GM12878 (cell line): ENCODE results near the gene YY1. TPM values are rescaled to one million over a fixed set of nuclear protein-coding genes. Genes with fewer than 3 reads are reported as not detected.

Source experiments
- CBX3 ChIP-seq: fragments of 200-600 bp; sonication (generic); IDR thresholded peaks from 2 replicates; pipeline ENCODE4 v1.6.1; 2016; ENCODE audit warnings: low read depth, borderline replicate concordance
- CHD2 ChIP-seq: IDR thresholded peaks from 2 replicates; pipeline ENCODE4 v1.6.1; 2011; ENCODE audit warnings: low read depth, low read length, improper control_type of control experiment, borderline replicate concordance
- ETV6 ChIP-seq, 2 experiments: fragments of 450-650 bp in 1 of 2; IDR thresholded peaks in 1 of 2; conservative IDR thresholded peaks in 1 of 2; 2 replicates each; pipeline ENCODE4 v1.6.1; 2014; ENCODE audit warnings: antibody characterized with exemption in 1 of 2, borderline replicate concordance in 1 of 2, low read depth in 1 of 2, mild to moderate bottlenecking in 1 of 2, moderate library complexity in 1 of 2
- EZH2 ChIP-seq: IDR thresholded peaks from 2 replicates; pipeline ENCODE4 v1.6.1; 2012; ENCODE audit warnings: low read depth, mild to moderate bottlenecking, control low read depth, inconsistent platforms, low read length, borderline replicate concordance; ENCODE audit not compliant: control insufficient read depth
- GATAD2B ChIP-seq: fragments of 450-650 bp; conservative IDR thresholded peaks from 2 replicates; pipeline ENCODE4 v1.6.1; 2017; ENCODE audit warnings: low read depth, mild to moderate bottlenecking, moderate library complexity
- JUND ChIP-seq: IDR thresholded peaks from 2 replicates; pipeline ENCODE4 v1.6.1; 2012; ENCODE audit warnings: low read depth, mild to moderate bottlenecking, low read length, improper control_type of control experiment, moderate library complexity
- MYB ChIP-seq: fragments of 150-350 bp; IDR thresholded peaks from 2 replicates; pipeline ENCODE4 v1.6.1; 2014; ENCODE audit warnings: mild to moderate bottlenecking, low read depth, low read length, borderline replicate concordance
- NFYB ChIP-seq: IDR thresholded peaks from 2 replicates; pipeline ENCODE4 v1.6.1; 2011; ENCODE audit warnings: low read depth, mild to moderate bottlenecking, low read length, improper control_type of control experiment, moderate library complexity; ENCODE audit not compliant: insufficient read depth
- PAX5 ChIP-seq: IDR thresholded peaks from 2 replicates; pipeline ENCODE4 v1.6.1; 2011; ENCODE audit warnings: low read depth, low read length, borderline replicate concordance
- PBX3 ChIP-seq: IDR thresholded peaks from 2 replicates; pipeline ENCODE4 v1.6.1; 2011; ENCODE audit warnings: mild to moderate bottlenecking, low read depth, low read length, moderate library complexity; ENCODE audit not compliant: insufficient replicate concordance
- RBBP5 ChIP-seq: fragments of 200-600 bp; sonication (generic); conservative IDR thresholded peaks from 2 replicates; pipeline ENCODE4 v1.6.1; 2016
- RELA ChIP-seq: fragments of 450-650 bp; IDR thresholded peaks from 2 replicates; pipeline ENCODE4 v1.8.0; 2014; ENCODE audit warnings: borderline replicate concordance; ENCODE audit not compliant: partially characterized antibody
- SIN3A ChIP-seq: IDR thresholded peaks from 2 replicates; pipeline ENCODE4 v1.6.1; 2012; ENCODE audit warnings: low read depth, low read length, improper control_type of control experiment
- SREBF2 ChIP-seq: IDR thresholded peaks from 2 replicates; pipeline ENCODE4 v1.6.1; 2012; ENCODE audit warnings: mild to moderate bottlenecking, low read length
- TARDBP ChIP-seq: IDR thresholded peaks from 2 replicates; pipeline ENCODE4 v1.6.1; 2016; ENCODE audit warnings: borderline replicate concordance
- TCF12 ChIP-seq: IDR thresholded peaks from 2 replicates; pipeline ENCODE4 v1.6.1; 2011; ENCODE audit warnings: low read depth, mild to moderate bottlenecking, low read length
- USF2 ChIP-seq: IDR thresholded peaks from 2 replicates; pipeline ENCODE4 v1.6.1; 2011; ENCODE audit warnings: low read depth, low read length, improper control_type of control experiment, borderline replicate concordance
- polyA plus RNA-seq, 11 experiments: library from polyadenylated mRNA; depleted of rRNA in 4 of 11; unstranded in 6 of 11; stranded (reverse) in 5 of 11; fragments of >200 nt; fragmentation: Nextera tagmentation in 4 of 11; fragmentation: Illumina TruSeq in 1 of 11; extraction: Ambion mirVana in 4 of 11; extraction: Trizol in 1 of 11; gene quantifications; 1 replicate in 1 of 11; 2 replicates in 10 of 11; pipeline versions ENCODE4 v1.2.1 to v1.2.3, GENCODE V29; 2011 to 2016; ENCODE audit warnings: inconsistent platforms in 2 of 11, missing spikeins in 2 of 11, low read depth in 1 of 11
- total RNA-seq, 4 experiments: library from RNA; depleted of rRNA in 3 of 4; stranded (reverse); fragments of >200 nt in 3 of 4; fragmentation: Illumina TruSeq in 1 of 4; extraction: Trizol in 1 of 4; gene quantifications; 2 replicates each; pipeline versions ENCODE4 v1.2.1 to v1.2.3, GENCODE V29; 2013 to 2021
- TF ChIP-seq, protein P1 (sequence below): fragments of 150-350 bp; IDR thresholded peaks from 2 replicates; pipeline ENCODE4 v1.6.1; 2016; ENCODE audit warnings: low read depth, low read length
- TF ChIP-seq, protein P2 (sequence below): fragments of 450-650 bp; IDR thresholded peaks from 2 replicates; pipeline ENCODE4 v1.6.1; 2016; ENCODE audit warnings: mild to moderate bottlenecking
- TF ChIP-seq, protein P3 (sequence below): fragments of 450-650 bp; IDR thresholded peaks from 2 replicates; pipeline ENCODE4 v1.6.1; 2016; ENCODE audit warnings: mild to moderate bottlenecking

Gene YY1
- total and polyA plus RNA-seq, 10 of the 15 experiments (the other 5 are each of a cell fraction or from before 2014, with no cell fraction given), result 23.7 to 74.0 (median 39.9) TPM

DNA sequence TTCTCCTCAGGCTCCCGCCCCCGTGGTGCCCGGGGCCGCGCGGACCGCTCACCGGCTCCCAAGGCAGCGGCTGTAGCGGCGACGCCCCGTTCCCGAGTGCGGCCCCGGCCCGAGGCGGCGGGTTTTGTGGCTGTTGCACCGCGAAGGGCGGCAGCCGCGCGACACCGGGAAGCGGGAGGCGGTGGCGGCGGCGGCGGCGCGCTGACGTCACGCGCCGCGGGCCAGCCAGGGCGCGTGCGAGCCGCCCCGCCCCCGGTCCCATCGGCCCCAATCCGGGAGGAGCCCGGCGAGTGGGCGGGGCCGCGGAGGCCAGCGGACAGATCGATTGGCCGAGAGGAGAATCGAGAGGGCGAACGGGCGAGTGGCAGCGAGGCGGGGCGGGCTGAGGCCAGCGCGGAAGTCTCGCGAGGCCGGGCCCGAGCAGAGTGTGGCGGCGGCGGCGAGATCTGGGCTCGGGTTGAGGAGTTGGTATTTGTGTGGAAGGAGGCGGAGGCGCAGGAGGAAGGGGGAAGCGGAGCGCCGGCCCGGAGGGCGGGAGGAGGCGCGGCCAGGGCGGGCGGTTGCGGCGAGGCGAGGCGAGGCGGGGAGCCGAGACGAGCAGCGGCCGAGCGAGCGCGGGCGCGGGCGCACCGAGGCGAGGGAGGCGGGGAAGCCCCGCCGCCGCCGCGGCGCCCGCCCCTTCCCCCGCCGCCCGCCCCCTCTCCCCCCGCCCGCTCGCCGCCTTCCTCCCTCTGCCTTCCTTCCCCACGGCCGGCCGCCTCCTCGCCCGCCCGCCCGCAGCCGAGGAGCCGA lies at the start of gene YY1 (continued):
- TF ChIP-seq ETV6 (conservative IDR thresholded peaks at IDR 0.05 in 1 of 2, IDR thresholded peaks at IDR 0.05 in 1 of 2; ENCODE audit: borderline replicate concordance in 1 of 2, low read depth in 1 of 2) (no peak), RBBP5 (no peak), RELA (peak; percentile 46), CBX3 (no peak), NFYB (peak; percentile 84), PBX3 (no peak), SREBF2 (no peak), TARDBP (no peak), PAX5 (no peak), MYB (no peak), JUND (no peak), CHD2 (peak; percentile 99), EZH2 (no peak), SIN3A (0 out of 2 replicates have a peak, but pooled peaks have one; percentile 19), USF2 (no peak), GATAD2B (no peak), TCF12 (no peak)
- TF ChIP-seq, protein P1, sequence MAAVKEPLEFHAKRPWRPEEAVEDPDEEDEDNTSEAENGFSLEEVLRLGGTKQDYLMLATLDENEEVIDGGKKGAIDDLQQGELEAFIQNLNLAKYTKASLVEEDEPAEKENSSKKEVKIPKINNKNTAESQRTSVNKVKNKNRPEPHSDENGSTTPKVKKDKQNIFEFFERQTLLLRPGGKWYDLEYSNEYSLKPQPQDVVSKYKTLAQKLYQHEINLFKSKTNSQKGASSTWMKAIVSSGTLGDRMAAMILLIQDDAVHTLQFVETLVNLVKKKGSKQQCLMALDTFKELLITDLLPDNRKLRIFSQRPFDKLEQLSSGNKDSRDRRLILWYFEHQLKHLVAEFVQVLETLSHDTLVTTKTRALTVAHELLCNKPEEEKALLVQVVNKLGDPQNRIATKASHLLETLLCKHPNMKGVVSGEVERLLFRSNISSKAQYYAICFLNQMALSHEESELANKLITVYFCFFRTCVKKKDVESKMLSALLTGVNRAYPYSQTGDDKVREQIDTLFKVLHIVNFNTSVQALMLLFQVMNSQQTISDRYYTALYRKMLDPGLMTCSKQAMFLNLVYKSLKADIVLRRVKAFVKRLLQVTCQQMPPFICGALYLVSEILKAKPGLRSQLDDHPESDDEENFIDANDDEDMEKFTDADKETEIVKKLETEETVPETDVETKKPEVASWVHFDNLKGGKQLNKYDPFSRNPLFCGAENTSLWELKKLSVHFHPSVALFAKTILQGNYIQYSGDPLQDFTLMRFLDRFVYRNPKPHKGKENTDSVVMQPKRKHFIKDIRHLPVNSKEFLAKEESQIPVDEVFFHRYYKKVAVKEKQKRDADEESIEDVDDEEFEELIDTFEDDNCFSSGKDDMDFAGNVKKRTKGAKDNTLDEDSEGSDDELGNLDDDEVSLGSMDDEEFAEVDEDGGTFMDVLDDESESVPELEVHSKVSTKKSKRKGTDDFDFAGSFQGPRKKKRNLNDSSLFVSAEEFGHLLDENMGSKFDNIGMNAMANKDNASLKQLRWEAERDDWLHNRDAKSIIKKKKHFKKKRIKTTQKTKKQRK, result no peak
- TF ChIP-seq, protein P2, sequence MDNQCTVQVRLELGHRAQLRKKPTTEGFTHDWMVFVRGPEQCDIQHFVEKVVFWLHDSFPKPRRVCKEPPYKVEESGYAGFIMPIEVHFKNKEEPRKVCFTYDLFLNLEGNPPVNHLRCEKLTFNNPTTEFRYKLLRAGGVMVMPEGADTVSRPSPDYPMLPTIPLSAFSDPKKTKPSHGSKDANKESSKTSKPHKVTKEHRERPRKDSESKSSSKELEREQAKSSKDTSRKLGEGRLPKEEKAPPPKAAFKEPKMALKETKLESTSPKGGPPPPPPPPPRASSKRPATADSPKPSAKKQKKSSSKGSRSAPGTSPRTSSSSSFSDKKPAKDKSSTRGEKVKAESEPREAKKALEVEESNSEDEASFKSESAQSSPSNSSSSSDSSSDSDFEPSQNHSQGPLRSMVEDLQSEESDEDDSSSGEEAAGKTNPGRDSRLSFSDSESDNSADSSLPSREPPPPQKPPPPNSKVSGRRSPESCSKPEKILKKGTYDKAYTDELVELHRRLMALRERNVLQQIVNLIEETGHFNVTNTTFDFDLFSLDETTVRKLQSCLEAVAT, result no peak
- TF ChIP-seq, protein P3, sequence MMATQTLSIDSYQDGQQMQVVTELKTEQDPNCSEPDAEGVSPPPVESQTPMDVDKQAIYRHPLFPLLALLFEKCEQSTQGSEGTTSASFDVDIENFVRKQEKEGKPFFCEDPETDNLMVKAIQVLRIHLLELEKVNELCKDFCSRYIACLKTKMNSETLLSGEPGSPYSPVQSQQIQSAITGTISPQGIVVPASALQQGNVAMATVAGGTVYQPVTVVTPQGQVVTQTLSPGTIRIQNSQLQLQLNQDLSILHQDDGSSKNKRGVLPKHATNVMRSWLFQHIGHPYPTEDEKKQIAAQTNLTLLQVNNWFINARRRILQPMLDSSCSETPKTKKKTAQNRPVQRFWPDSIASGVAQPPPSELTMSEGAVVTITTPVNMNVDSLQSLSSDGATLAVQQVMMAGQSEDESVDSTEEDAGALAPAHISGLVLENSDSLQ, result peak; percentile 84
